HG03135 (cell line): ENCODE measurements around the gene ATG4C.

Source experiments
- ATAC-seq: cut with Tn5 transposase; IDR thresholded peaks from one replicate; pipeline ENCODE4 v1.9.1; 2021; ENCODE audit warnings: mild to moderate bottlenecking, moderate library complexity; ENCODE audit not compliant: unreplicated experiment

ATG4C gene

GRCh38 chr1:62836856-62837540 is 53.1 kb downstream of the ATG4C start:
- ATAC-seq, result no peak

GRCh38 chr1:62840555-62840954 is 56.6 kb downstream of the ATG4C start:
- no peak for ATAC-seq

DNA sequence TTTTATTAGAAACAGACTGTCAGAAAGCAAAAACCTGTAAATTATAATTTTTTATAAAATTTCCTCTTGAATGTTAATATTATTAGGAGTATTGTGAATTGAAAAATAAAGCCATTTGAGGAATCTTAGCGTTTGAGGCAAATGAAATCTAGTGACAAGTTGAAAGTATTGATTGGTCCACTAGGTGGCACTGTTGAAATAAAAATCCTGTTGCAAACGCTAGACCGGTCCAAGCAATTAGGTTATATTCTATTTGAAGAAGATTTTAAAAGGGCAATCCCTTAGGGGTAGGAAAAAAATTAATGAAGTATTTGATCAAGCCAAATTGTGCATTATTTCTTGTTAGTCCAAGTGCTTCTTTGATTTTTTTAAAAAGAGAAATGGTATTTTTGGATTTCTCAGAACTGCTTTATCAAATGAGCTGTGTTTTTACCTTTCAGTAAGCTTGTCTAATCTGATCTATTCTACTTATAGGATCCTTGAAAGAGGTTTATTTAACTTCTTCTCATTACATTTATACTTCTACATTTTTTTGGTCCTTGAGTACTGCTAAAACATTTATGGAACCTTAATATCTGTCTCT is 57.7 kb downstream of the ATG4C start:
- no peak for ATAC-seq

- no peak for ATAC-seq
These were observed 60.1 kb downstream of the ATG4C start for GRCh38 chr1:62844030-62844429.

DNA sequence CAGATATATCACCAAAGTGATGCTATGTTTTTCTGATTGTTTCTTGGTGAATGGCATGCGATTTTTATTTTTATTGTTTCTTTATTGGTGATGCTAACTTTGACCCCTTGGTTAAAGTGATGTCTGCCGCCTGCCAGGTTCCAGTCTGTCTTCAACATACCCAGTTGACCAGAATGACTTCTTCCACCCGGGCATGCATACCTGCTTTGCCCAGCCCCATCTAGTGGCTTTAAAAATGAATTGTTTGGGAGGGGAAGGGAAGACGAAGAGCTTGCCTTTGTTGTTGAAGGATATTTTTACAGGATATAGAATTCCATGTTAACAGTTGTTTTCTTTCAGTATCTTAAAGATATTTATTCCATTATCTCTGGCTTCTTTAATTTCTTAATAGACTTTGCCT is 65.1 kb downstream of the ATG4C start:
- ATAC-seq, result no peak

- no peak for ATAC-seq
These were observed 68.3 kb downstream of the ATG4C start for GRCh38 chr1:62852253-62852652.

DNA sequence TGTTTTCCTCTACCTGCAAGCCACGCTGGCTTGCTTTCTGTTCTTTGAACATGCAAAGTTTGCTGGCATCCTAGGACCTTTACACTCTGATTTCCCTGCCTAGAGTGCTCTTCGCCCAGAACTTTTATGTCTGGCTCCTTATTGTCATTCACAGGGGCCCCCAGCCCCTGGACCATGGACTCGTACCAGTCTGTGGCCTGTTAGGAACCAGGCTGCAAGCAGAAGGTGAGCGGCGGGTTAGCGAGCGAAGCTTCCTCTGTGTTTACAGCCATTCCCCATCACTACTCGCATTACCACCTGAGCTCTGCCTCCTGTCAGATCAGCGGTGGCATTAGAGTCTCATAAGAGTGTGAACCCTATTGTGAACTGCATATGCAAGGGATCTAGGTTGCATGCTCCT is 73.0 kb downstream of the ATG4C start:
- ATAC-seq, result no peak

GRCh38 chr1:62869217-62869754 is 85.4 kb downstream of the ATG4C start:
- no peak for ATAC-seq

- ATAC-seq, result no peak
These were observed 86.2 kb downstream of the ATG4C start for GRCh38 chr1:62870148-62870547.

DNA sequence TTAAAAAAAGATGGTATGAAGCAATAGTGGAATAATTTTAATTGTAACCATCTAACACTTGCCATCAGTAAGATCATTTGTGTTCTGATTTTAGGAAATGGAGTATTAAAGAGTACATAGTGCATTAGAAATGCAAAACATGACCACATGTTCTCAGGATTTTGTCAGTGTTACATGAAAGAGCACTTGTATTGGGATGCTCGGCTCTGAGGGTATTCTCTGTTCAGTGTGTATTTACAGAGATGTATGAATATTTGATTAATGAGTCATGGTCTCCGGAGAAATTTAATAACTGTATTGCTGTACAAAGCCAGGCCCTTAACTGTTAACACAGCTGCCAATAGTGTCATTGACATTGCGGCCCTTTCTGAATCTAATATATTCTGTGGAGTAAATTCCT is 91.7 kb downstream of the ATG4C start:
- ATAC-seq, result no peak

GRCh38 chr1:62876535-62876934 is 92.6 kb downstream of the ATG4C start:
- no peak for ATAC-seq

DNA sequence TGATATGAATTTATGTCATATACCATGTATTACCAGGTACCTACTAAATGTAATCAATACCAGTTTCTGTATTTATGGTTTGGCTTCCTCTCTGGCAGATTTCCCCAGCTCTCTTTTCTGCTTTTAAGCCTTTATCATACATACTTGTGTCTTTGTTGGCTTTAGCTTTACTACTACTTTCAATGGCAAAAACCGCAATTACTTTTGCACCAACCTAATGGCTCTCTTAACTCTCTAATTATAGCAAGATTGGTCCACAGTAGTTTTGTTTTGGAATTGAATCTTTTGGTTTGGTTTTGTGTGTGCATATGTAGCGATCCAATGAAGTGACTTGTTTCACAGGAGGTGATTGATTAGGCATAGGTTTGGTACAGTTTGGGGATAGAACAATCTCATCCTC is 93.6 kb downstream of the ATG4C start:
- no peak for ATAC-seq

GRCh38 chr1:62879962-62880361 is 96.0 kb downstream of the ATG4C start:
- no peak for ATAC-seq

DNA sequence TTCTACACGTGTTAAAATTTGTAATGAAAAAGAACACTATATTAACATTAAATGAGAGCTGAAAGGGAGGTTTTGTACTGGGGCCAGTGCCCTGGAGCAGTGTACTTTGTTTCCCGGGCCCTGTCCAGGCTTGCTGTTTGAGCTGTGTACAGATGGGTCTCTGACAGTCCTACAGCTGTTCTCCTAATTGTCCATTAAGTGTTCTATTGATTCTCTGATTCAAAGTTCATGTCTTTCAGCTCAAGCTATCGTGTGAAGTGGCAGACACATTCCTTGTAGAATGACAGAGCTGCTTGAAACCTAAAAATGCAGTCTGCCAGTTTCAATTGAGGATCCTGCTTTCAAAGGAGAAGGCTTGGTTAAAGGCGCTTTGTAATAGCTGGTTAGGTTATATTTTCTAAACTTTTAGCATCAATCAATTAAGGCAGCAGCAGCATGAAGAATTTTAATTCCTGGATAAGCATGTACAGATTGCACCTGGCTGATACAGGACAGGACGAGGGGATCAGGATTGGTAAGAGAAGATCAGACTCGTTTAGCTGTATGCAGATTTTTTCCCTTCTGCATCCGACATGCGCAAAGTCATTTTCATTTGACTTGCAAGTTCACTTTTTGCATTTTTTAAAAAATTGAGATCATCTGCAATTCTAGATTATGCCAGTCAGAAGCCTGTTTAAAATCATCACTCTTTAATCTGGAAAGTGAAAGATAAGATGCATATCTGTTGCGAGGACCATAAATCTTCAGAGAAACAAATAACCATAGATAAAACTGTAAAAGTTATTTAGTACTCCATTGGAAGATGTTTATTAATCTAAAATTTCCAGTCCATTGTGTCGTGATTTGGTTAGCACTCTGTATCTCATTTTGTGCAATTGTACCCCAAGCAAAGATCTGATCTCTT is 98.5 kb downstream of the ATG4C start:
- no peak for ATAC-seq

DNA sequence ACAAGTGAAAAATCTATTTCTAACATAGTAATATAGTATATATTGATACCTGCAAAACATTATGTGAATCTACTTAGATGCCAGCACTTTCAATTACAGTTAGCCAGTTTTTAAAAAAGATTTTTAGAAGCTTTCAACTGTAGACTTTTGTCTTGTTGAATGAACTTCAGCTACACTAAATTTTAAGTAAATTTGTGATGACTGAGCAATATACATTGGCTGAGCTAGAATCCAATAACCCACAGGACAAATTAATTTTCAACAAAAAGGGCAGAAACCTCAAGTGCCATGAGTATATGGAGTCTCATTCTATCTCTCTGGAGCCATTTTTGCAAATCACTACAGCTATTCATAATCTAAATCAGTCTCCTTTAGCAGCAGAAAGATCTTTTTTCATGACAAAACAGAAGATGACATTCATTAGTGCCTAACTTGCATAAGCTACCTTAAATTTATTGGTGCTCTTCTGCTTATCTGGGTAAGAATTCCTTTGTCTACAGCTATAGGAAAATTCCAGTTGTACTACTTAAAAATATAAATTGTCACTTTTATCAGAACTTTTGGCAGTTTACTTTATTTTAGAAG is 100.3 kb downstream of the ATG4C start:
- no peak for ATAC-seq

- no peak for ATAC-seq
These were observed 104.0 kb downstream of the ATG4C start for GRCh38 chr1:62887799-62888507.

- no peak for ATAC-seq
These were observed 108.1 kb downstream of the ATG4C start for GRCh38 chr1:62891956-62892562.

GRCh38 chr1:62897788-62898187 is 113.9 kb downstream of the ATG4C start:
- no peak for ATAC-seq

DNA sequence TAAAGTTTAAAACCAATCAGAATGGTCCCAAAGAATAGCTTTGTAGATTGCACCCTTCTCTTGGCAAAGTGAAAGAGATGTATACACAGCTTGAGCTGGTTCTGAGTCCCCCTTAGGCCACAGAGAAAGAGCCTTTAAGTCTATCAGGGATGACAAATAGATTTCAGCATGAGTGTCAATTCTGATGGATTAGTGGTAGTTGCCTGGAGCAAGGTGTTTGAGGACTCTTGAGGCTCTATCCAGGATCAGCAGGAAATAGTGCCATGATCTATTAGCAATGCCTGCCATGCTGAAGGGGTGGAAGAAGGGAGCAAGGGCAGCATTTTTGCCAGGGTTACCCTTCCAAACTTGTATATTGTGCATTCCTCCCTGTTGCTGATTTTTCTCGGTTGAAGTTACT is 116.6 kb downstream of the ATG4C start:
- ATAC-seq, result no peak

GRCh38 chr1:62901650-62902049 is 117.7 kb downstream of the ATG4C start:
- no peak for ATAC-seq
